Left renal cortex interstitium (tissue), 4 donors: ENCODE results near the gene PLA2G6. TPM values are rescaled to one million over a fixed set of nuclear protein-coding genes. Genes with fewer than 3 reads are reported as not detected.

Experiments
- DNase-seq, 4 donors: peaks; one replicate each; pipeline ENCODE4 v3.0.0-alpha.2; 2013; ENCODE audit warnings: low read depth in 4 of 4, low spot score in 2 of 4, missing footprints in 1 of 4
- polyA plus RNA-seq, 4 donors: library from polyadenylated mRNA; unstranded; fragments of 120-200 nt; gene quantifications; one replicate each; pipeline ENCODE4 v1.2.1, GENCODE V29; 2013; ENCODE audit not compliant: insufficient read length in 4 of 4

PLA2G6 gene
- polyA plus RNA-seq, 4 donors = 27.6 to 72.6 (median 49.3) TPM

DNA sequence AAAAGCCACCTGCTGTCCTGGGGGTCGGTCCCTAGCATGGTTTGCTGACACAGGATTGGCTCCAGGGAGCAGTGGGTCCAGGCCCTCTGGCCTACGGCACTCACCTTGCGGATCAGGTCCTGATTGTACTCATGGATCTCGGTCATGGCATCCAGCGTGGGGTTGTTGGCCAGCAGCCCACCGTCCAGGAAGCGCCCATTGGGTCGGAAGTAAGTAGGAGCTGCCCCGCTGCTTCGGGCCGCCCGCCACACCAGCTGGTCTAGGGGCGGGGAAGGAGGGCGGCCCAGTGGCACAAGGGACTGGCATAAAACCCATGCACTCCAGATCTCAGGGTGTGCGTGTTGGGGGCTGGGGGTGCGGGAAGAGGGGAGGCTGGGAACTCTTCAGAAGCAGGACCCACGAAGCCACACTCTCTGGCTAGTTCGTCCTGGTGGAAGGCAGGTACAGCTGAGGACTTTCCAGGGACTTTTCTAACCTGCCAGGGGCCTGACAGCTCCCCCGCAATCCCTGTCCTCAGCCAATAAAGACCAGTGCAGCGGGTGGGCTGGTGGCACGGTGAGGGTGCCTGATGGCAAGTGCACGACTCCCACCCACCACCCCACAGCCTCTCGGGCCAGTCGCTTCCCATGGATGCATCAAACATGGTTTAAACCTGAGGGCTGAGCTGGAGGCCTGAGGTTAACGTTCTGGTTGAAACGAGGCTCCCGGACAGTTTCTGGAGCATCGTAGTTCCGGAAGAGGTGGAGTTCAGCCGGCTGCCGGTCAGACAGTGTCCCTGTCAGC lies 66.0 kb downstream of the PLA2G6 start:
- DNase-seq = no peak

DNA sequence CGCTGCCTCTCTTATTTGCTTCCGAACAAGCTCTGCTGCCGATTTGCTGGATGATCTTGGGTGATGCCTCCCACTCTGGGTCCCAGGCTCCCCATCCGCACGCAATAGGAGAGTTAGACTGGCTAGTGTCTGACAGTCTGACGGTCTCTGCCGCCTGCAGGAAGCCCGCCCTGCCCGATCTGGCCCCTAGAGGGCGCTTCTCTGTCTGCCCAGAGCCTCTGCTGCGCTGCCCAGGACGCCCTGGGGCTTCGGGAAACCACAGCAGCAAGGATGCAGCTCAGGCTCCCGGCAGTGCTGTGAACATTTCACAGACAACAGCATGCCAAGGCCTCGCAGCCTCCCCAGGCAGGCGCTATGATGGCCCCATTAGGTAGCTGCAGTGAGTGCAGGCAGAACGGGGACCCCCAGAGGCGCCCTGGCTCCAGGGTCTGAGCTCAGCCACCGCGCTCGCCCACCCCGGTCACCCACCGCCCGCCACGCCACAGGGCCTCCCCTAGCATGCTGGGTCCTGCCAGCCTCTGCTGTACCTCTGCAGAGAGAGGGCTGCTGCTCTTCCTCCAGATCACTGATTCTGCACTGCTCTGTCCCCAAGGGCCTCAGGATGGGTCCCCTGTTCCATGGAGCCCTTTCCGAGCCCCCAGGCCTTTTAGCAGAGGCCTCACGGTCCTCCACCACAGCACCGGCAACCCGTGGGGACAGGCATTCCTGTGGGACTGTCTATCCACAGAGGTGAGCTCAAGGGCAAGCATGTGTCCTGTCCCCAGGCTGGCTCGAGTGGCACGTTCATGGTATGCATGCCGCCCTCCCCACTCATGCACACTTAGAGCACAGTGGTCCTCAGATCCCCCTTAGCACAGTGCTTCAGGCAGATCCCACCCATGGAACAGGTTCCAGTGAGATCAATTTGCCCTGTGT lies 66.9 kb downstream of the PLA2G6 start:
- DNase-seq = peak in 1 of 4 donors; percentile 50

DNA sequence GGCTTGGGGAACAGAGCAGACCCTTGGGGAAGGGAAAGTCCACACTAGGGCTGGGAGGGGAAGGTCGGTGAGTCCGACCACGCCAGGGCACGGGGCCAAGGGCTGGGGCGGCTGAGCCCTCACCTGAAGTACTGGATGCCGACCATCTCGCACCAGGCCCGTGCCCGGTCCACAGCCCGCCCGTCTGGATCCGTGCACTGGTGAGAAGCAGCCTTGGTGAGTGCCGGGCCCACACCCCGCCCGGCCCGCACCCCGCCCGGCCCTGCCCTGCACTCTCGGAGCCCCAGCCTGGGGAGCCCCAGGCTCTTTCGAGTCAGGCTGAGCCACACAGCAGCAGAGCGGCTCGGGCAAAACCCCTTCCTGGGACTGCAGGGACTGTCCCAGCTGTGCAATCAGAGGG lies 69.2 kb downstream of the PLA2G6 start:
- DNase-seq = no peak

DNA sequence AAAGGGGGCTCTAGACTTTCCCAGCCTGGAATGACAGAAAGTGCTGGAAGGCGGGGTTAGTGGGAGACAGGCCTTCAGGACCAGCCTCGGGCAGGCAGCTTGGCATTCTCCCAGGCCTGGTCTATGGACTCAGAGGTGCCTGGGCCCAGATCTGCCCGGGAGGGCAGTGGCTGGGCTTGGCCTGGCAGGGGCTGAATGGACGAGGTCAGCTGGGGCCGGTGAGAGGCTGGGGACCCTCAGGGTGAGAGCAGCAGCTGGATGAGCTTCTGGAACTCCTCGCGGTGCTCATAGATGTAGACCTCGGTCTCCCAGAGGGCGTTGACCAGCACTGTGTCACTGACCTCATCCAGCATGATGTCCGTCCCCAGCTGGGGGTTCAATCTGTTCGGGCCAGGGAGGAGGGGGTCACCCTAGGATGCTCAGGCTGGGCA lies 69.7 kb downstream of the PLA2G6 start:
- no peak for DNase-seq

DNA sequence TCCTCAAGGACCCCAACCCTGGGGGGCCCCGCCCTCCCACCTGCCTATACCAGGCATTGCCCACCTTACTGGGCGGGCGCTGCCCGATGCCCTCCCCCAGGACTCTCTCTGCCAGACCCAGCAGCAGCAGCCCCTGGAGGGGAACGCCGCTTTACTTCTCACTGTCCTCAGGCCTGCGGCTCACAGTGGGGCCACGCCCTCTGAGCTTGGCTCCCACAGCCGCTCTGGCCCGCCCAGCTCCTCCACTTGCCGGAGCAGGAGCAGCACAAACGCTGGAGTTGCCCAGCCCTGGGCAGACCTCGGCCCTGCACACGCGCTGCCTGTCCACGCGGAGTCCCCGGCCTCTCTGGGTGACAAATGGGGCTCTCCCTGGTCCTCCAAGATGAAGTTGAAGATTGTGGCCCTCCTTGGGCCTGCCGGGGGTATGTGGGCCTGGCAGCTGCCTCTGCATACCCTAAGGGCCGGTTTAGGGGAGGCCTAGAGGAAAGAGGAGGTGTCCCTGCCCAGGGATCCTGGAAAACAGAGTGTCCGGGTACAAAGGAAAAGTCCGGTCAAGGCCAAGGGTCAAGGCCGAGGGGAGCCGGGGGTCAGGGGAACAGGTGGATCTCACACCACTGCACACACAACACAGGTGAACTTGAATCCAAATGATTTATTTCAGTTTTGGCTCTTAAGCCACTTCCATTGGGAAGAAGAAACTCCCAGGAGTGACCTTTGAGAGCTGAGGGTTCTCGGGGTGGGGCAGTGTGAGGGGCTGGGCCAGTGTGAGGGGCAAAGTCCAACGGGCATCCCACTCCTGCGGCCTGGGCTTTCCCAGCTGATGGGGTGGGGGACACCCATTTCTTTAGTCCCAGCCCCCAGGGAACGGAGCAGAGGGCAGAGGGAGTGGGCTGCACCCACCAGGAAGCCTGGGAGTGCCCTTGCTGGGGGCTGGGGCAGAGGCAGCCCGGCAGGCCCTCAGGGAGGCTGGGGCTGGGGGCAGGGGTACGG lies 70.5 kb downstream of the PLA2G6 start:
- DNase-seq = no peak

DNA sequence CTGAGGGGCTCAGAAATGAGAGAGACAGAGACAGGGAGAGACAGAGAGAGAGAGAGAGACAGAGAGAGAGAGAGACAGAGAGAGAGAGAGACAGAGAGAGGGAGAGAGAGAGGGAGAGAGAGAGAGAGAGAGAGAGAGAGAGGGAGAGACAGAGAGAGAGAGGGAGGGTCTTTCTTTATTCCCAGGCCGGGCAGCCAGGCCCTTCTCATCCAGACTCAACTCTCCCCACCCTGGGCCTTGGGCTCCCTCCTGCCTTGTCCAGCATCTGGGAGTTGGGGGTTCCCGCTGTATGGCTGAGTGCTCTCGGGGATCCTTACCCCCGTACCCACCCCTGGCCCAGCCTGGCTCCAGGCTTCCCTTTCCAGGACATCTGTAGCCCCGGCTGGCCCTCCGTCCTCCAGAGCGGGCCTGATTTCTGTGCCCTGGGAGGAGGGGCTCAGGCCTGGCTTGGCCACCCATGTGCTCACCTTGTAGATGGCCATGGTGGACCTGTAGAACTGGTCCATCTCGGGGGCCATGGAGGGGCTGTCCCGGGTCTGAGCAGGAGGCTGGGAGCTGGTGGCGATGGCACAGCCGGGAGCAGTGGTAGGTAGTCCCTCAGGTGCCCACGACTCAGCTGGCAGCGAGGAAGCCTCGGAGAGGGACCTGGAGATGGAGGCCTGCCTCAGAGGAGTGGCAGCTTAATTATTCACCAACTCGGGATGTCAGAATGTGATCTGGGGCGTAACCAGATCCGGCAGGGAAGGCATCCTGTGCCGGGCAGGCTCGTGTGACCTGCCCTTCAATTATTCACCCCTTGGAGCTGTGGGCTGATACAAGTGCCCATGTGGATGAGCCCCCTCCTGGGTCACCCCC lies 71.4 kb downstream of the PLA2G6 start, which contains the start of gene BAIAP2L2:
TSS of gene BAIAP2L2 (minus strand) at position 677 of the 855 bp plus-strand sequence. CDS start at position 518, 159 bp downstream.
- DNase-seq = peak in 1 of 4 donors; percentile 55

DNA sequence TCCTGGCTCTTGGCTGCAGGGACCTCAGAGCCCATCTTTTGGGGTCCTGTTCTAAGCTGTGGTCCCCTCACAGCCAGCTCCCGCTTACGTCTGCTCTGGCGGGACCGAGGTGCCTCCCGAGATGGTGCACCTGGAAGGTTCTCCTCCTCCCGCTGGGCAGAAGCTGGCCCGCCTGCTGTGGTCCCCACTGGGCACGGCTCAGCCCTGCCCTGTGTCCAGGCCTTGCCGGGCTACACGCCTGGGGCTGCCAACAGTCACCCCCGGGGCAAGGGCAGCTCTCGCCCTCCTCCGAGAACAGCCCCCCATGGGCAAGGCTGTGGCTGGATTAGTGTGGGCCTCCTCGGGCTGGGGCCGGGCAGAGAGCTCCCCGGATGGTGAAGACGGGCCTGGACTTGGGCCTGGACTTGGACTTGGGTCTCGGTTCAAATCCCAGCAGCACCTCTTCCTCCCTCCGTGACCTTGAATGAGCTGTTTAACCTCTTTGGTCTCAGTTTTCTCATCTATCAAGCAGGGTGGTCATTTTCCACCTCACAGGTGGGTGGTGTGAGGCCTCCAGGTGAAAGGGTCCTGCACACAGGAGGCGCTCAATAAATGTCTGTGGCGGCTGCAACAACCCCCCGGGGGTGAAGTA lies 72.1 kb downstream of the PLA2G6 start:
- DNase-seq = no peak

DNA sequence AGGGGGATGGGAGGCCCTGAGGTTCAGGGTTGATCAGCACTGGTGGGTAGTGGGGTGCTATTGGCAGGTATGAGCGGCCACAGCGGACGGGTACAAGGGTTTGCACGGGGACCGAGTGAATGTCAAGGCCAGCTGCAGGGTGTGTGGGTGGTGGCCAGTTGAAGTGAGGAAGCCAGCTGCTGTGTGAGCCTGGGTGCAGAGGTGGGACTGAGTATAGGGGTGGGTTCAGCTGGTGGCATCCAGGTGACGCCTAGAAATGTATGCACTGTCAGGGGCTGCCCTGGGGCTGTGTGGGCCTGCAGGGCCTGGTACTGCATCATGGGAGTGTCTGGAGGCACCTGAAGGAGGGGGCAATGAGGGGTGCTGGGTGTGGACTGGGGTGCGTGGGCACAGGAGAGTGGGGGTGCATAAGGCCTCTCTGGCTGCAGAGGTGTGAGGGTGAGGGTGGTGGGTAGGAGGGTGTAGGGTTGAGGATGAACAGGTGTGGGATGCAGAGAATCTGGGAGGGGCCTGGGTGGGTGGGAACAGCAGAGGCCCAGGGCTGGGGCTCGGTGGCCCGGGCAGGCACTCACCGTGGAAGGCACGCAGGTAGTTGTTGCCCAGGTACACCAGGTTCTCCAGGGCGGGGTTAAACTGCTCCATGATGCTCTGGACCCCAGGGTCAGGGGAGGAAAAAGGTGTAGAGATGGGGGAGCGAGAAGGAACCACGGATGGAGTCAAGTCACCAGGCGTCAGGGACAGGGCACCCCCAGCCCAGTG lies 72.9 kb downstream of the PLA2G6 start:
- DNase-seq = no peak

DNA sequence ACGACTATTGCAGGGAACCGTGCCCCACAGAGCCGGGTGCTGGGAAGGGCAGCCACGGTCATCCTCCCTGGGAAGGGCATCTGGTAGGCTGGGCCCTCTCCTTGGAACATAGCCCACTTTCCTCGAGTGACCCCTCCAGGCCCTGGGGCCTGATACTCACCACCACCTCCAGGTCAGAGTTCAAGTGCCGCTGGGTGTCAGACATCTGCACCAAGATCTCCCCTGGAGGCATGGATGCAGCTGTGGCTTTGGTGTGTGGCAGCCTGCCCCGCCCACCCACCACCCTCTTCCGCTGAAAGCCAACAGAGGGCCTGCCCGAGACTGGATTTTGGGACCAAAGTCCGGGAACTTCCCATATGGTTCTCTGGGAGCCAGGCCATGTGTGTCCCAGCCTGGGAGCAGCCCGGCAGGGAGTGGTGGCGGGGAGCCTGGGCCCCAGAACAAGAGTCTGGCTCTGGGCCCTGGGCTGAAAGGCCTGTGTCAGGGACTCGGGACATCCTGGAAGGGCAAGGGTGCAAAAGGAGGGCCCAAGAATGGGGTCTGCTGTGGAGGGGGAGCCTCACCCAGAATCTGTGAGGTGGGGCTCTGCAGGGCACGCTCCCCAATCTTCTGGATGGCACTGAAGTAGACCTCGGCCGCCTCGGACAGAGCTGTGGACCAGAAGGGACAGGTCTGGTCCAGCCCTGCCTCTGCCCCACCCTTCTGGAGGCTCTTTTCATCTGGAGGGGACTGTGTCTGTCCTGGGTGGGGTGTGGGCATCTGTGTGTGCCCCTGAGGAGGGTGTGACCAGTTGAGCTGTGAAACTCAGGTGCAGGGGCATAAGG lies 73.7 kb downstream of the PLA2G6 start:
- DNase-seq = no peak

DNA sequence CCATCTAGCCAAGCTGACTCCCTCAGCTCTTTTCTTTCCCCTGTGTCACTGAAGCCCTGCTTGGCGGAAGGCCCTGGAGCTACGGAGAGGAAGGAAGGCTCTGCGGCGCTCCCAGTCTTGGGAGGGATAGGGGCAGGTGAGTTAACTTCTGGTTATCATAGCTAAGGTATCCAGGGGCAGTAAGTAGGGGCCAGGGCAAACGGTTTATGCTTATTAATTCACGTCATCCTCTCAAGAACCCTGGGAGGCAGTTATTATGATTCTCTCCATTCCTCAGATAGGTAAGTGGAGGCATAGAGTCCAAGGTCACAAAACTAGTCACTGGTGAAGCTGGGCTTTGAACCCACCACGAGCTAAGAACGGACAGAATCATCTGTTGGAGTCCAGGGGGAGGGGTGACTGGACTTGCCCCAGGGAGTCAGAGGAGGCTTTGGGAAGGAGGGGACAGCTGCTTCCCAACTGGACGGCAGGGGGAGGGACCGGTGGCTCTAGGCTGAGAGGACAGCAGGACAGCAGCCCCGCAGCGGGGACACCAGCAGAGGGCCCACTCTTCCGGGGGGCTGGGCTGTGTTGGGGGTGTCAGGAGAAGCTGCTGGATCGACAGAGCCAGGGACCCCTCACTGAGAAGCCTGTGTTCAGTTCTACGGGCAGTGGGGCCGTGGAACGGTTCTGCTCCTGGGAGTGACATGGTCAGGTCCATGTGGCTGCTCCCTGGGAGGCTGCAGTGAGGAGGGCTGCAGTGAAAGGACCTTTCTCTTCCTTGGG lies 74.6 kb downstream of the PLA2G6 start:
- no peak for DNase-seq

DNA sequence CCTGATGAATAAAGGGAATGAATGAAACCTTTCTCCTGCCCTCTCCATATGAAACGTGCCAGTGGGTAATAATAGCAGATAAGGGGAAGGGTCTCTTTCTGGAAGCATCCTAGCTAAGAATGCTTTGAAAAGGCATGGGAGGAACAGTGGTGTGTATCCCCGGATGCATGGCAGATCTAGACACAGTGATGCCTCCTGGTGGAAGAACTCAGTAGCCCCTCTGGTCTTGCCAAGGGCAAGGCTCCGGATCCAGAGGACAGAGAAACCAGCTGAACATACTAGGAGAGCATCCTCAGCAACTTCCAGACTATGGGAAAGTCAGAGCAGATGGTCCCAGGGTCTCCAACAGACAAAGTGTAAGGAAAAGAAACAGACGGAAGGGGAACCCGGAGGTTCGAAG lies 77.5 kb downstream of the PLA2G6 start:
- DNase-seq = no peak

DNA sequence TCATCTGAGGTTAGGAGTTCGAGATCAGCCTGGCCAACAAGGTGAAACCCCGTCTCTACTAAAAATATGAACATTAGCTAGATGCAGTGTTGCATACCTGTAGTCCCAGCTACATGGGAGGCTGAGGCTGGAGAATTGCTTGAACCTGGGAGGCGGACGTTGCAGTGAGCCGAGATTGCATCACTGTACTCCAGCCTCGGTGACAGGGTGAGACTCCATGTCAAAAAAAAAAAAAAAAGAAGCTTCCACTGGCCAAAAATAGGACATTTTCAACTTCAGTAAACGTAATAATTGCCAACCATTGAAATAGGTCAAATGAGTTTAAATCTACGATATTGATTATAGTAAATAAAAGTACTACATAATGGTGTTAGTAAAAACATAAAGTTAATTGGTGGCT lies 78.0 kb downstream of the PLA2G6 start:
- DNase-seq = no peak

DNA sequence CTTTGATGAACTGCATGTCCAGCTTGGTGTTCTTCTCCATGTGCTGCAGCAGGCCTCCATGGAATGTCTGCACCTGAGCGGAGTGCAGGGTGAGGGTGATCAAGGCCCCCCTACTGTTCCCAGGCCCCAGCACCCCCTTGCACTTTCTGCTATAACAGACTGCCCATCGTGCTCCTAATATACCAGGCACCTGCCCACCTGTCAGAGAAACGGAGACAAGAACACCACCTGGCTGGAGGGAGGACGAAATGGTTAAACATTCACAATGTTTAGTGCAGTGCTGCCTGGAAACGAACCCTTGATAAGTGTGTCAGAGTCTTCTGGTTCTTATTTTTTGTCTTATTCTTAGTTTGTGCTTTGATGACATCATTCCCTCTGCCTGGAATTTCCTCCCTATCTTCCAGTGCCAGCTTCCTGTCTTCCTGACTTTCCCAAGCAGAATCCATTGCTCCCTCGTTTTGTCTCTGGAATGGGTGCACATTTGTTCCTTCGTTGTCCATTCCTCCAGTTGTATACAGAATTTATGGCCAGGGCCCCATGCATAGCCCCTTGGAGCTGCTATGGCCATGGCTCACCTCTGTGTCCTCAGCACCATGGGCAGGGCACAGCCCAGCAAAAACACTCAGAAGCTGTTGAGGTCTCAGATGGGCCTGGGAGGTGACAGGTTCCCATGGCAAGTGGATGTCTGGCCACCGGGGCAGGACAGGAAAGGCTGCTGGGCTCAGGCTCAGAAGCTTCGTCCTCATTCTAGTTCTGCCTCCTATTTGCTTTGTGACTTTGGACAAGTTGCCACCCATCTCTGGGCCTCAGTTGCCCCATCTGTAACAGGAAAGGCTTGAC lies 83.0 kb downstream of the PLA2G6 start:
- DNase-seq = no peak

DNA sequence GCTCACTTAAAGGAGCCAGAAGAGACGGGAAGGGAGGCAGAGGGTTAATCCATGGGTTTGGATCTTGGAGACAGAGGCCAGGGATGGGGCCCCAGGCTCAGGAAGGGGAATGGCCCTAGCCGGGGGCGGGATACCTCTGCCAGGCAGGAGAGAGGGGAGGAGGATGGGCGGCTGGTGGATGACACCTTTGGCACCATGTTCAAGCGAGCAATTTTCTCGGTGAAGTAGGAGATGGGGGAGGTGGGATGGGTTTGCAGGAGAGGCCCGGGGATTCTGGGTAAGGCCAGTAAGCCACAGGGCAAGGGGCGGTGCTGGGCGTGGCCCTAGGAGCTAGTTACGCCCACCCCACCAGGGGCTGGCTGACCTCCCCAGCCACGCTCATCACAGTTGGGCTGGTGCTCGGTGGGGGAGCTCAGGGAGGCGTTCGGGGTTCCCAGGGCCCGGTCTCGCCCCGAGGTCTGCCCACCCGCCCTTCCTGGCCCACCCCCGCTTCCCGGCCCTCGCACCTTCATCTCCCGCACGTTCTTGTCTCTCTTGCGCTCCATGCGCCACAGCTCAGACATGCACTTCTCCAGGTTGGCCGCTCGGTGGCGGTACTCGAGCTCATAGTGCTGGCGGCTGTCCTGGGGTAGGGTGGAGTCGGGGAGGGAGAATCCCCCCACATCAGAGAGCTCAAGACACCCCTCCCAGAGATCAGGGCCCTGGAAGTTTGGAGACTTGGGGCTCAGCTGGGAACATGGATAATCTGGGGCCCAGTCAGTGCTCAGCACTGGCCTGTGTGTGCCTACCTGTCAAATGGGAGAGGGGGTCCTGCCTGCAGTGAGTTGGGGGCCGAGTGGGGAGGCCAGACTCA lies 83.8 kb downstream of the PLA2G6 start:
- DNase-seq = no peak

DNA sequence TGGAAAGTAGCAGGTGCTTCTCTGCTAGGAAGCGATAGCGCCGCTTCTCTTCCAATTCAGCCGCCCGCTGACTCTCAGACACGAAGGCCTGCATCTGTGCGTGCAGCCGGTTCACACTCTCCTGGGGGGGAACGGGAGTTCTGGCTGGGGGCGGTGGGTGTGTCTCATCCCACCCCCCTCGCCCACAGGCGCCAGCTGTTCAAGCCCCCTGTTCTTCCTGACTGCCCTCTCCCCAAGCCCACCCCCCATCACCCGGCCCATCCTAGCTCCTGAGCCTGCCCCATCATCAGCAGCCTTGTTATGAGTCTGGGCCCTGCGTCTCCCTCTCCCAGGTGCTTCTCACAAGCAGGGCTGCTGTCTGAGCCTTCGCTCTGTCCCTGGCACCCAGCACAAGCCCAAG lies 84.6 kb downstream of the PLA2G6 start:
- DNase-seq = no peak
